Stimulated activated CD4-positive, alpha-beta T cell treated with anti-CD3 and anti-CD28 coated beads, Interleukin-4, amount 100 ng/mL, for 4 hours (primary cell): ENCODE measurements around the gene CD163L1.
"Not testable (repeated sequence)": the region's sequence is repeated elsewhere in the genome, so short reads cannot be mapped to it uniquely, and the experiment has no call there.

ENCODE experiments used
- DNase-seq, 2 experiments: peaks; one replicate each; pipeline ENCODE4 v3.0.0-alpha.2; 2020

CD163L1 gene

DNA sequence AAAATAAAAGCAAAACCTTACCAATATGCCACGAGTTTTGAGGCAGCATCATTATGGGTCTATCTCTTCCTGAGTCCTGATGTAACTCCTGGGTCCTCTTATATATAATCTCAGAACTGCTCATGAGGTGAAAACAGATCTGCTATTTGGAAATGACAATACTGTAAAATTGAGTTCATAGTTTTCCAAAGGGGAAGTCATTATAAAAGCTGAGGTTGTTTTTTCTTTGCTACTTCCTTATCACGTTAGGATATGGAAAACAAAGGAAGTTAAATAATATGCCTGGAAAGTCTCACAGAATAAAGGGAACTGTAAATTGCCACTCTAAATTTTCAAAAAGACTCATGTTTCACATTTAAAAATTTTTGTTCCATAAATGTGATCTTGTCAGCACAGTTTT, at the start of gene CD163L1:
TSS of gene CD163L1 (minus strand) at position 78 of the 400 bp plus-strand sequence. CDS start at position 52, 26 bp downstream.
- DNase-seq: no peak

DNA sequence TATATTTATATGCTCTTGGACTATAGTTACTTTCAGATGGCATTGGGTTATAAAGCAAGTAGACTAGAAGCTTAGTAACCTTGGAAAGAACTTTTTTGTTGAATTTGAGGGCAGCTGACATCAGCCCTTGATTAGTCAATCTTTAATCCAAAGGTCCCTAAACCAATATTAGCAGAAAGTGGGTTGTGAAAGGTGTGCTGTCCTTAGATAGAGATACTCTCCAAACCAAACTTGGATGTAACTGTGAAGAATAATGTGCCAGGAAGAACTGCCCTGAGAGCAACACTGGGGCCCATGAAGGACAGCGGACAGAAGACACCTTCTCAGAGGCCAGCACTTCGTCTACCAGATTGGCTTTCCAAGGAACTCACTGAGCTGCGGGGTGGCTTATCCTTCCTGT, 49.1 kb upstream of the CD163L1 start:
- DNase-seq: no peak

GRCh38 chr12:7486512-7486911, 42.6 kb upstream of the CD163L1 start:
- DNase-seq: no peak

GRCh38 chr12:7485095-7485494, 41.1 kb upstream of the CD163L1 start:
- no peak for DNase-seq

- no peak for DNase-seq
Observed at GRCh38 chr12:7483343-7483742, 39.4 kb upstream of the CD163L1 start.

- no peak for DNase-seq
Observed at GRCh38 chr12:7479771-7480170, 35.8 kb upstream of the CD163L1 start.

DNA sequence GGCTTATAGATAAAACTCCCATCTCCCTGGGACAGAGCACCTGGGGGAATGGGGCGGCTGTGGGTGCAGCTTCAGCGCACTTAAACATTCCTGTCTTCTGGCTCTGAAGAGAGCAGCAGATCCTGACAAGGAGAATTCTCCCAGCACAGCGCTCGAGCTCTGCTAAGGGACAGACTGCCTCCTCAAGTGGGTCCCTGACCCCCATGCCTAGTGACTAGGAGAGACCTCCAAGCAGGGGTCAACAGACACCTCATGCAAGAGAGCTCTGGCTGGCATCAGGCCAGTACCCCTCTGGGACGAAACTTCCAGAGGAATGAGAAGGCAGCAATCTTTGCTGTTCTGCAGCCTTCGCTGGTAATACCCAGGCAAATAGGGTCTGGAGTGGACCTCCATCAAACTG, 28.1 kb upstream of the CD163L1 start:
- DNase-seq: no peak

DNA sequence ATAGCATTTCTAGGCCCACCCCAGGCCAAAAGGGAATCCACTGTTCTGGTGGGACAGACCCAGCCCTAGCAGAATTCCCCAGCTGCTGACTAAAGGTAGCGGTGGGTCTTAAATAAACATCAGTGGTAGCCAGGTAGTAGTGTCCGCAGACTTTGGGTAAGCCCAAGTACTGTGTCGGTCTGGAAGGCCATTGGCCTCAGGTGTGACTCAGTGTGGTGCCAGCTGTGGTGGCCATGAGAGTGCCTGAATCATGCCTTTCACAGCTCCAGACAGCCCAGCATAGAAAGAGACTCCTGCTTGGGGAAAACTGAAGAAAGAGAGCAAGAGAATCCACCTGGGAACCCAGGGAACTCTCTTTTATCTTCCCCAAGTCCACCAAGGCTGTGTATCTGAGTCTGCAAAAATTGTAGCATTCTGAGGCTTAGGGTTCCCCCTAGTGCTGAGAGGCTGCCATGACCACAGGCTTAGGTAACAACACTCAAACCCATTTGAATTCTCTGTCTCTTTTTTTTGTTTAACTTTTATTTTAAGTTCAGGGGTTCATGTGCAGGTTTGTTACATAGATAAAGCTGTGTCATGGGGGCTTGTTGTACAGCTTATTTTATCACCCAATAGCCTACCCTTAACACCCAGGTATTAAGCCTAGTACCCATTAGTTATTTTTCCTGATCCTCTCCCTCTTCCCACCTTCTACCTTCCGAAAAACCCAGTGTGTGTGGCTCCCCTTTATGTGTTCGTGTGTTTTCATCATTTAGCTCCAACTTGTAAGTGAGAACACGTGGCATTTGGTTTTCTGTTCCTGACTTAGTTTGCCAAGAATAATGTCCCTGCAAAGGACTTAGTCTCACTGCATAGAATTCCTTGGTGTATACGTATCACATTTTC, 16.7 kb upstream of the CD163L1 start:
- DNase-seq: peak; percentile 28 to 30

GRCh38 chr12:7459973-7460372, 16.0 kb upstream of the CD163L1 start:
- no peak for DNase-seq

GRCh38 chr12:7451756-7452155, 7.8 kb upstream of the CD163L1 start:
- DNase-seq: no peak

DNA sequence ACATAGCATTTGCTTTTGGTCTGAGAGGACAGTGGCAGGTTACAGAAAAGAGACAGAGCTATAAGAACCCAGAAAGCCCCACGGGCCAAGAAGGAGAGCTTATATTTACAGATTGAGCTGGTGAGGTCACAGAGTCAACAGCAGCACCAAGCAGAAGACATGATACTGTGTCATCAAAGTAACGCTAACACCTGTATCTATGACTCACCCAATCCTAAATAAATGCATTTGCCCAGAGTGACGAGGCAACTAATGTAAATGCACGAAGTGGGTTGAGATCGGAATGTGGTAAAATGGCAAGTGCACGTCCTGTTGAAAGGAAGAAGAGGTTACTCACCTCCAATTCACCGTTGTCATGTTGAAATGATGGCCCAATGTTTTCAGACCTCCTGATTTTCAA, 6.7 kb upstream of the CD163L1 start:
- no peak for DNase-seq

- no peak for DNase-seq
Observed at GRCh38 chr12:7448099-7448498, 4.1 kb upstream of the CD163L1 start.

GRCh38 chr12:7444537-7444936, 584 bp upstream of the CD163L1 start:
- no peak for DNase-seq

- no peak for DNase-seq
Observed at GRCh38 chr12:7441216-7441615, 2.7 kb downstream of the CD163L1 start.

DNA sequence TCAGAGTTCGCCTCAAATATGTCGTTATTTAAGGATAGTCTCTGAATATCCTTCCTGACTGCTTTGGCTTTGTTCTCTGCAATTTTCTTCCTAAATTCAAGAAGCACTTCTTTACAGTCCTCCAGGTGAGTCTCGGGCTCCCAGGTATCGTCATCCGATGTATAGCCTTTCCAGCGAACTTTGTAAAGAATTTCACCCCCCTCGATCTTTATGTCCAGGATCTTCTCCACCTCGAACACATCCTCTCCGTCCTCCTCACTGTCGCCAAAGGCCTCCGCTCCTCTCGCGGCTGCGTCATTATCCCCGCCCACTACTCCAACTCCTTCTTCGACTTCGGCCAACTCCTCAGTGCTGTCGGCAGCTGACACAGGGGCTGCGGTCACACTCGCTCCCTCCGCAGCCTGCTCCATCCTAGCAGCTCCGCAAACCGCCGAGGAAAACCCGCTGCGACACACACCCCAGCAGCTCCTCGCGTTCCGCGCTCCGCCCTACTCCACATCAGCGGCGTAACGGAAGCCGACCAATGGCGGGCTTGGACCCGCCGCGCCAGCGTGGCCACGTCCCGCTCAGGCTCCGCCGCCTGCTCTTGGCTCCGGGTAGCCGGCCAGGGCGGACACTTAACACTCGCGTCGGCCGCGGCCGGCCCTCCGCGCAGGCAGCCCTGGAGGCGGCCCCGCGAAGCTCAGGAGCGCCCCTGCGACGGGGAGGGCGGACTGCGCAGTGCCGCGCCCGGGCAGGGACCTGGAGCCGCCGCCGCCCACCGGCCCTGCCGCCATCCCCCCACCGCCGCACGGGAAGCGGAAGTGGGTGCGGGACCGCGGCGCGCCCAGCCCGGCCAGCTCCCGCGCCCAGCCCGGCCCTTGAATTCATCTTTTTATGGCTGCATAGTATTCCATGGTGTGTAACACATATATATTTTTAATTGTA, 4.1 kb downstream of the CD163L1 start:
- peak; percentile 7 to 29 for DNase-seq

- DNase-seq: not testable (repeated sequence)
Observed at GRCh38 chr12:7438291-7438995, 5.5 kb downstream of the CD163L1 start.

DNA sequence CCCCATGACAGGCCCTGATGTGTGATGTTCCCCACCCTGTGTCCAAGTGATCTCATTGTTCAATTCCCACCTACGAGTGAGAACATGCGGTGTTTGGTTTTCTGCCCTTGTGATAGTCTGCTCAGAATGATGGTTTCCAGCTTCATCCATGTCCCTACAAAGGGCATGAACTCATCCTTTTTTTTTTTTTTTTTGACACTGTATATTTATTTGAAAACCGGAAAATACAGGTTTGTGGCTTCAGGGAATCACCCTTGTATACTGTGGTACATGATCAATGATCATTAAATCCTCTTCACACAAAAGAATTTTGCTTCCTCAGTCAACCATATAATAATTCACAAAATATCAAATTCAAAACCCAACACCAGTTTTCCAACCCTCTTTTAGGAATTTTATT, 6.5 kb downstream of the CD163L1 start:
- DNase-seq: not testable (repeated sequence)

DNA sequence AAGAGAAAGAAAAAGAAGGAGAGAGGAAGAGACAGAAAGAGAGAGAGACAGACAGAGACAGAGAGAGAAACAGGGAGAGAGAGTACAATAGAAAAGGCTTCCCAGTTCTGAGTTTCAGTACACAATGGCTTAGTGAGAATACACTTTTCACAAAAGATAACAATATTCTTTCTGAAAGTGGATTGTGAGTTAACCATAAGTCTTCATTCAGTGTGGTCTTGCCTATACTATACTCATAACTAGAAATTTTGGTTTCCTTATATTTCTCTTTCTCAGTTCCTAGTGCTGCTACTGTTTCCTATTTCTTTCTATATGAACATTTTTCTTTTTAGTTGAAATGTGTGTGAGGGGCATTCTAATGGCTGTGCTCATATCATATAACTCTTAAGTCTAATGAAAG, 9.3 kb downstream of the CD163L1 start:
- DNase-seq: no peak

DNA sequence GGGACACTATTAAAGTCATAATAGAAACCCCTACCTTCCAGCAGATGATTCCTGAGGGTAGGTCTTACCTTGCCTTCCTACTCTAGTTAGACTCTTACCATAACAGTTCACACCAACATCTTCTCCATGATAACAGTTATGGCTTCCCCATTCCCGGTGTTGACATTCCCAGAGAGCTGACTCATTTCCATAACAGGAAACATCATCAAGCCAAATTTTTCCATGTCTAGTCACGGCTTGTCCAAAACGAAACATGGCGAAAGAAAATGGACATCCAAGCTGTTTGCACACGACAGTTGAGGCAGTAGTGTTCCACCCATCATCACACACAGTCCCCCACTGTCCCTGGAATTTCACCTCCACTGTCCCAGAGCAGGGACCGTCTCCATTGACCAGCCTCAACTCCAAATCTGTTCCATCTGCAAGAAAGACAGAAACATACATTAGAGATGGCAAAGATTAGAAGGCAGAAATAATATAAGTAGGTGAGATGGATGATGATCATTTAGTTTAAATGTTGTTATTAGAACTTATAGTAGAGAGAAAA, 10.6 kb downstream of the CD163L1 start:
- DNase-seq: no peak

GRCh38 chr12:7431993-7432685, 11.8 kb downstream of the CD163L1 start:
- no peak for DNase-seq

DNA sequence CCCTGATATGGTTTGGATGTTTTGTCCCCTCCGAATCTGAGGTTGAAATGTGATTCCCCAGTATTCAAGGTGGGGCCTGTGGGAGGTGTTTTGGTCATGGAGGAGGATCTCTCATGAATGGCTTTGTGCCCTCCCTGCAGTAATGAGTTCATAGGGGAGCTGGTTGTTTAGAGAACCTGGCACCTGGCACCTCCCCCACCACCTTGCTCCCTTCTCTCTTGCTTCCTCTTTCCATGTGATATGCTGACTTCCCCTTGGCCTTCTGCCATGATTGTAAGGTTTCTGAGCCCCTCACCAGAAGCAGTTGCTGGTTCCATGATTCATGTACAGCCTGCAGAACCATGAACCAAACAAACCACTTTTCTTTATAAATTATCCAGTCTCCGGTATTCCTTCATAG, 32.6 kb downstream of the CD163L1 start:
- no peak for DNase-seq

DNA sequence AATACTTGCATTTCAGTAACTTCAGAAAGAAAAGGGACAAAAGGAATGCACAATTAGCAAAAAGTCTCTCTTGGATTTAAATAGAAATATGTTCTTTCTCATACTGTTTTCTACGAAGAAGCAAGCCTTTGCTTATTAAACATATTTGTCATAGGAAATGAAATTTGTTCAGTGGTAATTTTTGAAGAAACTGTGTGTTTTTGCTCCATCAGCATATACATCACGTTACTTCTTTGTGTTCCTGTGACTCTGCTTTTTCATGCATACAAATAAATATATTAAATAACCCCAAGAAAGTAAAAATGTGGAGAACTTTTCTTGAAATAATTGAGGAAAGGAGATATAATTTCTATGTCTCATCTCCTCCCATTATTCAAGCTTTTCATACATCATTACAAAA, 39.7 kb downstream of the CD163L1 start:
- DNase-seq: no peak
